ENCODE measurements around the gene RNU7-1. TPM values are rescaled to one million over a fixed set of nuclear protein-coding genes. Genes with fewer than 3 reads are reported as not detected.

Gene RNU7-1
- total RNA-seq, 1 donor from 2014 or later: not detected

GRCh38 chr12:6961695-6962284 is 18.2 kb downstream of the RNU7-1 start:
- Mint-ChIP-seq H3K4me3 (ENCODE audit: unreplicated experiment) (peak overlapping the region; percentile 67), H3K36me3 (ENCODE audit: low read depth, unreplicated experiment) (peaks cover 22% of the 10 kb centered on the region), H3K27ac (ENCODE audit: unreplicated experiment) (peak overlapping the region; percentile 87), H3K4me1 (ENCODE audit: unreplicated experiment) (peaks cover 38% of the 10 kb centered on the region), H3K27me3 (ENCODE audit: unreplicated experiment) (peaks cover 9% of the 10 kb centered on the region), H3K9me3 (ENCODE audit: unreplicated experiment) (no peaks in the 10 kb centered on the region)
- TF ChIP-seq CTCF (IDR thresholded peaks at IDR 0.05; ENCODE audit: unreplicated experiment): no peak
- peak; percentile 57 for DNase-seq (ENCODE audit: low spot score)

GRCh38 chr12:6962285-6963015 is 18.8 kb downstream of the RNU7-1 start:
- peaks cover 9% of the 10 kb centered on the region for H3K27me3 Mint-ChIP-seq (ENCODE audit: unreplicated experiment)
- H3K4me1 Mint-ChIP-seq (ENCODE audit: unreplicated experiment): peaks cover 38% of the 10 kb centered on the region
- peaks cover 22% of the 10 kb centered on the region for H3K36me3 Mint-ChIP-seq (ENCODE audit: low read depth, unreplicated experiment)
- TF ChIP-seq CTCF (IDR thresholded peaks at IDR 0.05; ENCODE audit: unreplicated experiment): no peak
- no peak for DNase-seq (ENCODE audit: low spot score)
- H3K4me3 Mint-ChIP-seq (ENCODE audit: unreplicated experiment): peak overlapping the region; percentile 67
- H3K9me3 Mint-ChIP-seq (ENCODE audit: unreplicated experiment): no peaks in the 10 kb centered on the region
- H3K27ac Mint-ChIP-seq (ENCODE audit: unreplicated experiment): peak overlapping the region; percentile 87

GRCh38 chr12:6963016-6963731 is 19.6 kb downstream of the RNU7-1 start:
- H3K4me3 Mint-ChIP-seq (ENCODE audit: unreplicated experiment): no peak overlapping the region
- H3K36me3 Mint-ChIP-seq (ENCODE audit: low read depth, unreplicated experiment): peaks cover 22% of the 10 kb centered on the region
- no peak overlapping the region for H3K27ac Mint-ChIP-seq (ENCODE audit: unreplicated experiment)
- TF ChIP-seq CTCF (IDR thresholded peaks at IDR 0.05; ENCODE audit: unreplicated experiment): no peak
- peaks cover 8% of the 10 kb centered on the region for H3K27me3 Mint-ChIP-seq (ENCODE audit: unreplicated experiment)
- no peaks in the 10 kb centered on the region for H3K9me3 Mint-ChIP-seq (ENCODE audit: unreplicated experiment)
- peaks cover 38% of the 10 kb centered on the region for H3K4me1 Mint-ChIP-seq (ENCODE audit: unreplicated experiment)
- no peak for DNase-seq (ENCODE audit: low spot score)

- Mint-ChIP-seq H3K27ac (ENCODE audit: unreplicated experiment) (no peak overlapping the region), H3K4me3 (ENCODE audit: unreplicated experiment) (no peak overlapping the region), H3K4me1 (ENCODE audit: unreplicated experiment) (peaks cover 36% of the 10 kb centered on the region), H3K36me3 (ENCODE audit: low read depth, unreplicated experiment) (peaks cover 21% of the 10 kb centered on the region), H3K27me3 (ENCODE audit: unreplicated experiment) (peaks cover 7% of the 10 kb centered on the region), H3K9me3 (ENCODE audit: unreplicated experiment) (no peaks in the 10 kb centered on the region)
- no peak for DNase-seq (ENCODE audit: low spot score)
- TF ChIP-seq CTCF (IDR thresholded peaks at IDR 0.05; ENCODE audit: unreplicated experiment): no peak
Measured at GRCh38 chr12:6963791-6964413, 20.3 kb downstream of the RNU7-1 start.
